GM18526 (cell line): Measurements from ENCODE around the gene IFI27.

Source experiments
- POLR2A ChIP-seq: IDR thresholded peaks from 3 replicates; pipeline ENCODE4 v1.6.1; 2011; ENCODE audit not compliant: insufficient read length; ENCODE audit errors: extremely low read depth

The IFI27 gene

GRCh38 chr14:94158239-94158883 lies 47.8 kb downstream of the IFI27 start:
- TF ChIP-seq POLR2A, result no peak

- TF ChIP-seq POLR2A, result no peak
Observed at GRCh38 chr14:94161058-94161457, 50.5 kb downstream of the IFI27 start.

- TF ChIP-seq POLR2A, result no peak
Observed at GRCh38 chr14:94161981-94162380, 51.4 kb downstream of the IFI27 start.

GRCh38 chr14:94162466-94162865 lies 51.9 kb downstream of the IFI27 start:
- no peak for TF ChIP-seq POLR2A

DNA sequence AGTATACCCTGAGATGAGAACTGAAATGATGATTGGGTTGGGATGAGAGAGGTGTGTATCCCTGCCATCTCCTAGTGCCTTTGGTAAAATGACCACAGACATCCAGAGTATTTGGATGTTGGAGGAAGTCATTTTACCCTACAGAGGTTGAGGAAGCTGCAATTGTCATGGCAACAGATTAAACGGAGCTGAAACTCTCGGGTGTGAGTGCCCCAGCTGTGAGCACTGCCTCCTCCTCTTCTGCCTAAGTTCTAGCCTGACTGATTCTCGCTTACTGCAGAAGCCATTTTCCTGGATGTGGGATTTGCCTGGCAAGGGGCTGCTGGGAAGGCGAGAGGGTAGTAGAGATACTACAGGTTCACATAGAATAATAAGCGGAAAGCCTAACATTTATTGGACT lies 53.3 kb downstream of the IFI27 start:
- no peak for TF ChIP-seq POLR2A

GRCh38 chr14:94164685-94165431 lies 54.3 kb downstream of the IFI27 start:
- no peak for TF ChIP-seq POLR2A

- no peak for TF ChIP-seq POLR2A
Observed at GRCh38 chr14:94165744-94166143, 55.2 kb downstream of the IFI27 start.
